ENCODE data around the gene BPIFB6. TPM values are rescaled to one million over a fixed set of nuclear protein-coding genes. Genes with fewer than 3 reads are reported as not detected.

The BPIFB6 gene
- total RNA-seq, 1 experiment from 2014 or later = not detected

DNA sequence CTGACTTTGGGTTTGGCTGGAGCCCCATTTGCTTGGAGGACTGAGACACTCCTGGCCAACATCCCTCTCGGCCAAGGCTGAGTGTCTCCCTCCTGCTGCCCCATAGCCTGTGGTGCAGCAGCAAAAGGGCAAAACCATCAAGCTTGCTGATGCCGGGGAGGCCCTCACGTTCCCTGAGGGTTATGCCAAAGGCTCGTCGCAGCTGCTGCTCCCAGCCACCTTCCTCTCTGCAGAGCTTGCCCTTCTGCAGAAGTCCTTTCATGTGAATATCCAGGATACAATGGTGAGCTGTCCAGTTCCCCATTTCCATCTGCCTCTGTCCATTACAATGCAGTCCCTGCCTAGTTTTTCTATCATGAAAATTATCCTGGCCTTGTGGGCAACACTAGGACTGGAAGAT lies 6.0 kb downstream of the BPIFB6 start (continued):
- TF ChIP-seq, protein P1, sequence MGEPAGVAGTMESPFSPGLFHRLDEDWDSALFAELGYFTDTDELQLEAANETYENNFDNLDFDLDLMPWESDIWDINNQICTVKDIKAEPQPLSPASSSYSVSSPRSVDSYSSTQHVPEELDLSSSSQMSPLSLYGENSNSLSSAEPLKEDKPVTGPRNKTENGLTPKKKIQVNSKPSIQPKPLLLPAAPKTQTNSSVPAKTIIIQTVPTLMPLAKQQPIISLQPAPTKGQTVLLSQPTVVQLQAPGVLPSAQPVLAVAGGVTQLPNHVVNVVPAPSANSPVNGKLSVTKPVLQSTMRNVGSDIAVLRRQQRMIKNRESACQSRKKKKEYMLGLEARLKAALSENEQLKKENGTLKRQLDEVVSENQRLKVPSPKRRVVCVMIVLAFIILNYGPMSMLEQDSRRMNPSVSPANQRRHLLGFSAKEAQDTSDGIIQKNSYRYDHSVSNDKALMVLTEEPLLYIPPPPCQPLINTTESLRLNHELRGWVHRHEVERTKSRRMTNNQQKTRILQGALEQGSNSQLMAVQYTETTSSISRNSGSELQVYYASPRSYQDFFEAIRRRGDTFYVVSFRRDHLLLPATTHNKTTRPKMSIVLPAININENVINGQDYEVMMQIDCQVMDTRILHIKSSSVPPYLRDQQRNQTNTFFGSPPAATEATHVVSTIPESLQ (CRISPR knock-in tag; IDR thresholded peaks at IDR 0.05) = no peak
- TF ChIP-seq OVOL2 (CRISPR knock-in tag; IDR thresholded peaks at IDR 0.05; ENCODE audit: borderline replicate concordance) = no peak
- no peak for TF ChIP-seq ZNF317 (CRISPR knock-in tag; IDR thresholded peaks at IDR 0.05; ENCODE audit: borderline replicate concordance, low read depth)
- no peak for TF ChIP-seq IRF2 (CRISPR knock-in tag; IDR thresholded peaks at IDR 0.05; ENCODE audit: borderline replicate concordance, low read depth)
- TF ChIP-seq SMAD4 (CRISPR knock-in tag; IDR thresholded peaks at IDR 0.05) = no peak
- no peak for TF ChIP-seq SOX15 (CRISPR knock-in tag; IDR thresholded peaks at IDR 0.05)
- no peak for TF ChIP-seq ZNF671 (CRISPR knock-in tag; IDR thresholded peaks at IDR 0.05)

DNA sequence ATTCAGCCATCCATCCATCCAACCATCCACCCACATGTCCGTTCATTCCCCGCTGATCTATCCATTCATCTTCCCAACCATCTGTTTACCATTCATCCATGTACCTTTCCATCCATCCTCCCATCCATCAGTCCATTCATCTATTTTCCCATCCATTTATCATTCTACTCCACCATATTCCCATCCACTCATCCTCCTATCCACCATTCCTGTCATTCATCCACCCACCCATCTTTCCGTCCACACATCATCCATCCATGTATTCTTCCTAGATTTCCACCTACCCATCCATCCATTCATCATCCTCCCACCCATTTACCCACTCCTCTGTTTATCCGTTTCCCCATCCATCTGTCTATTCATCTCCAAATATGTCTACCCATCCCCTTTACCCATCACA lies 6.8 kb downstream of the BPIFB6 start:
- ATAC-seq (no peak), DNase-seq (ENCODE audit: low spot score) (no peak)
- Mint-ChIP-seq H3K27ac (no peak overlapping the region), H3K4me3 (no peak overlapping the region), H3K36me3 (no peaks in the 10 kb centered on the region), H3K9me3 (peaks cover 3% of the 10 kb centered on the region; the same call in 1 of the 2 replicates), H3K27me3 (ENCODE audit: low read depth) (peaks cover 12% of the 10 kb centered on the region), H3K4me1 (no peaks in the 10 kb centered on the region)
- TF ChIP-seq SMAD3 (CRISPR knock-in tag; IDR thresholded peaks at IDR 0.05; ENCODE audit: borderline replicate concordance) (no peak), ATF1 (CRISPR knock-in tag; IDR thresholded peaks at IDR 0.05) (no peak), ZNF416 (CRISPR knock-in tag; IDR thresholded peaks at IDR 0.05) (no peak), ZNF232 (CRISPR knock-in tag; IDR thresholded peaks at IDR 0.05) (no peak), CBFB (CRISPR knock-in tag; IDR thresholded peaks at IDR 0.05; ENCODE audit: low read depth) (no peak)
- TF ChIP-seq, protein P2, sequence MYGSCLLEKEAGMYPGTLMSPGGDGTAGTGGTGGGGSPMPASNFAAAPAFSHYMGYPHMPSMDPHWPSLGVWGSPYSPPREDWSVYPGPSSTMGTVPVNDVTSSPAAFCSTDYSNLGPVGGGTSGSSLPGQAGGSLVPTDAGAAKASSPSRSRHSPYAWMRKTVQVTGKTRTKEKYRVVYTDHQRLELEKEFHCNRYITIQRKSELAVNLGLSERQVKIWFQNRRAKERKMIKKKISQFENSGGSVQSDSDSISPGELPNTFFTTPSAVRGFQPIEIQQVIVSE (CRISPR knock-in tag; IDR thresholded peaks at IDR 0.05; ENCODE audit: borderline replicate concordance) = no peak
- TF ChIP-seq, protein P3, sequence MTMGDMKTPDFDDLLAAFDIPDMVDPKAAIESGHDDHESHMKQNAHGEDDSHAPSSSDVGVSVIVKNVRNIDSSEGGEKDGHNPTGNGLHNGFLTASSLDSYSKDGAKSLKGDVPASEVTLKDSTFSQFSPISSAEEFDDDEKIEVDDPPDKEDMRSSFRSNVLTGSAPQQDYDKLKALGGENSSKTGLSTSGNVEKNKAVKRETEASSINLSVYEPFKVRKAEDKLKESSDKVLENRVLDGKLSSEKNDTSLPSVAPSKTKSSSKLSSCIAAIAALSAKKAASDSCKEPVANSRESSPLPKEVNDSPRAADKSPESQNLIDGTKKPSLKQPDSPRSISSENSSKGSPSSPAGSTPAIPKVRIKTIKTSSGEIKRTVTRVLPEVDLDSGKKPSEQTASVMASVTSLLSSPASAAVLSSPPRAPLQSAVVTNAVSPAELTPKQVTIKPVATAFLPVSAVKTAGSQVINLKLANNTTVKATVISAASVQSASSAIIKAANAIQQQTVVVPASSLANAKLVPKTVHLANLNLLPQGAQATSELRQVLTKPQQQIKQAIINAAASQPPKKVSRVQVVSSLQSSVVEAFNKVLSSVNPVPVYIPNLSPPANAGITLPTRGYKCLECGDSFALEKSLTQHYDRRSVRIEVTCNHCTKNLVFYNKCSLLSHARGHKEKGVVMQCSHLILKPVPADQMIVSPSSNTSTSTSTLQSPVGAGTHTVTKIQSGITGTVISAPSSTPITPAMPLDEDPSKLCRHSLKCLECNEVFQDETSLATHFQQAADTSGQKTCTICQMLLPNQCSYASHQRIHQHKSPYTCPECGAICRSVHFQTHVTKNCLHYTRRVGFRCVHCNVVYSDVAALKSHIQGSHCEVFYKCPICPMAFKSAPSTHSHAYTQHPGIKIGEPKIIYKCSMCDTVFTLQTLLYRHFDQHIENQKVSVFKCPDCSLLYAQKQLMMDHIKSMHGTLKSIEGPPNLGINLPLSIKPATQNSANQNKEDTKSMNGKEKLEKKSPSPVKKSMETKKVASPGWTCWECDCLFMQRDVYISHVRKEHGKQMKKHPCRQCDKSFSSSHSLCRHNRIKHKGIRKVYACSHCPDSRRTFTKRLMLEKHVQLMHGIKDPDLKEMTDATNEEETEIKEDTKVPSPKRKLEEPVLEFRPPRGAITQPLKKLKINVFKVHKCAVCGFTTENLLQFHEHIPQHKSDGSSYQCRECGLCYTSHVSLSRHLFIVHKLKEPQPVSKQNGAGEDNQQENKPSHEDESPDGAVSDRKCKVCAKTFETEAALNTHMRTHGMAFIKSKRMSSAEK (CRISPR knock-in tag; IDR thresholded peaks at IDR 0.05; ENCODE audit: borderline replicate concordance) = no peak
- TF ChIP-seq, protein P4, sequence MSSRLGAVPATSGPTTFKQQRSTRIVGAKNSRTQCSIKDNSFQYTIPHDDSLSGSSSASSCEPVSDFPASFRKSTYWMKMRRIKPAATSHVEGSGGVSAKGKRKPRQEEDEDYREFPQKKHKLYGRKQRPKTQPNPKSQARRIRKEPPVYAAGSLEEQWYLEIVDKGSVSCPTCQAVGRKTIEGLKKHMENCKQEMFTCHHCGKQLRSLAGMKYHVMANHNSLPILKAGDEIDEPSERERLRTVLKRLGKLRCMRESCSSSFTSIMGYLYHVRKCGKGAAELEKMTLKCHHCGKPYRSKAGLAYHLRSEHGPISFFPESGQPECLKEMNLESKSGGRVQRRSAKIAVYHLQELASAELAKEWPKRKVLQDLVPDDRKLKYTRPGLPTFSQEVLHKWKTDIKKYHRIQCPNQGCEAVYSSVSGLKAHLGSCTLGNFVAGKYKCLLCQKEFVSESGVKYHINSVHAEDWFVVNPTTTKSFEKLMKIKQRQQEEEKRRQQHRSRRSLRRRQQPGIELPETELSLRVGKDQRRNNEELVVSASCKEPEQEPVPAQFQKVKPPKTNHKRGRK (CRISPR knock-in tag; IDR thresholded peaks at IDR 0.05; ENCODE audit: borderline replicate concordance) = no peak
- ChIA-PET POLR2A (no interaction called here), CTCF (no interaction called here)

DNA sequence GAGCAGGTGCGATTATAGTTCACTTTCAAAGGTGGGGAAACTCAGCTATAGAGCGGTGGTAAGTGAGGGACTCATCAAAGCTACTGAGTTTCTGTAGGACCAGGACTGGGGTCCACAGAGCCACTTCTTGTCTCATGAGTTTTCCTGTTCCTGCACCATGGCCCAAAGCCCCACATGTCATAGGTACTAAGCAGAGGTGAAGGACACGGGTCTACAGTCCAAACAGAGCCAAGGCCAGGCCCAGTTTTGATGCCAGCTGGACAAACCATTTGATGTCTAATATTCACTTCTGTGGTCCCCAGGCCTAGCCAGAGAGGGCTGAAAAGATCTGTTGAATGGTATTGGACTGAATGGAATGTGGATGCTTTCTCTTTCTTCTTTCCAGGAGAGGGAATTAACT lies 11.0 kb downstream of the BPIFB6 start:
- H3K36me3 Mint-ChIP-seq = peaks cover 20% of the 10 kb centered on the region
- DNase-seq (ENCODE audit: low spot score) = no peak
- no peak overlapping the region for H3K27ac Mint-ChIP-seq
- no peaks in the 10 kb centered on the region for H3K4me1 Mint-ChIP-seq
- peaks cover 36% of the 10 kb centered on the region for H3K9me3 Mint-ChIP-seq
- POLR2A ChIA-PET = no interaction called here
- peaks cover 26% of the 10 kb centered on the region for H3K27me3 Mint-ChIP-seq (ENCODE audit: low read depth)
- no peak overlapping the region for H3K4me3 Mint-ChIP-seq
- CTCF ChIA-PET = no interaction called here
- no peak for ATAC-seq
- TF ChIP-seq NR3C1 (CRISPR knock-in tag; conservative IDR thresholded peaks at IDR 0.05; ENCODE audit: low read depth) (no peak), ESRRA (CRISPR knock-in tag; IDR thresholded peaks at IDR 0.05; ENCODE audit: borderline replicate concordance) (no peak), ZNF396 (CRISPR knock-in tag; IDR thresholded peaks at IDR 0.05; ENCODE audit: borderline replicate concordance) (no peak)
- TF ChIP-seq, protein P5, sequence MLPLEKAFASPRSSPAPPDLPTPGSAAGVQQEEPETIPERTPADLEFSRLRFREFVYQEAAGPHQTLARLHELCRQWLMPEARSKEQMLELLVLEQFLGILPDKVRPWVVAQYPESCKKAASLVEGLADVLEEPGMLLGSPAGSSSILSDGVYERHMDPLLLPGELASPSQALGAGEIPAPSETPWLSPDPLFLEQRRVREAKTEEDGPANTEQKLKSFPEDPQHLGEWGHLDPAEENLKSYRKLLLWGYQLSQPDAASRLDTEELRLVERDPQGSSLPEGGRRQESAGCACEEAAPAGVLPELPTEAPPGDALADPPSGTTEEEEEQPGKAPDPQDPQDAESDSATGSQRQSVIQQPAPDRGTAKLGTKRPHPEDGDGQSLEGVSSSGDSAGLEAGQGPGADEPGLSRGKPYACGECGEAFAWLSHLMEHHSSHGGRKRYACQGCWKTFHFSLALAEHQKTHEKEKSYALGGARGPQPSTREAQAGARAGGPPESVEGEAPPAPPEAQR (CRISPR knock-in tag; IDR thresholded peaks at IDR 0.05) = no peak
- TF ChIP-seq, protein P6, sequence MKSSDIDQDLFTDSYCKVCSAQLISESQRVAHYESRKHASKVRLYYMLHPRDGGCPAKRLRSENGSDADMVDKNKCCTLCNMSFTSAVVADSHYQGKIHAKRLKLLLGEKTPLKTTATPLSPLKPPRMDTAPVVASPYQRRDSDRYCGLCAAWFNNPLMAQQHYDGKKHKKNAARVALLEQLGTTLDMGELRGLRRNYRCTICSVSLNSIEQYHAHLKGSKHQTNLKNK (CRISPR knock-in tag; IDR thresholded peaks at IDR 0.05) = no peak
- TF ChIP-seq, protein P7, sequence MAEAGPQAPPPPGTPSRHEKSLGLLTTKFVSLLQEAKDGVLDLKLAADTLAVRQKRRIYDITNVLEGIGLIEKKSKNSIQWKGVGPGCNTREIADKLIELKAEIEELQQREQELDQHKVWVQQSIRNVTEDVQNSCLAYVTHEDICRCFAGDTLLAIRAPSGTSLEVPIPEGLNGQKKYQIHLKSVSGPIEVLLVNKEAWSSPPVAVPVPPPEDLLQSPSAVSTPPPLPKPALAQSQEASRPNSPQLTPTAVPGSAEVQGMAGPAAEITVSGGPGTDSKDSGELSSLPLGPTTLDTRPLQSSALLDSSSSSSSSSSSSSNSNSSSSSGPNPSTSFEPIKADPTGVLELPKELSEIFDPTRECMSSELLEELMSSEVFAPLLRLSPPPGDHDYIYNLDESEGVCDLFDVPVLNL (CRISPR knock-in tag; IDR thresholded peaks at IDR 0.05; ENCODE audit: borderline replicate concordance, low read depth) = no peak
- TF ChIP-seq, protein P8, sequence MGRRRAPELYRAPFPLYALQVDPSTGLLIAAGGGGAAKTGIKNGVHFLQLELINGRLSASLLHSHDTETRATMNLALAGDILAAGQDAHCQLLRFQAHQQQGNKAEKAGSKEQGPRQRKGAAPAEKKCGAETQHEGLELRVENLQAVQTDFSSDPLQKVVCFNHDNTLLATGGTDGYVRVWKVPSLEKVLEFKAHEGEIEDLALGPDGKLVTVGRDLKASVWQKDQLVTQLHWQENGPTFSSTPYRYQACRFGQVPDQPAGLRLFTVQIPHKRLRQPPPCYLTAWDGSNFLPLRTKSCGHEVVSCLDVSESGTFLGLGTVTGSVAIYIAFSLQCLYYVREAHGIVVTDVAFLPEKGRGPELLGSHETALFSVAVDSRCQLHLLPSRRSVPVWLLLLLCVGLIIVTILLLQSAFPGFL (CRISPR knock-in tag; IDR thresholded peaks at IDR 0.05; ENCODE audit: borderline replicate concordance) = no peak
